Raji (cell line): ENCODE measurements around the gene LTBP1.

ENCODE experiments used
- POLR2A ChIP-seq: IDR thresholded peaks from 2 replicates; pipeline ENCODE4 v1.6.1; 2011; ENCODE audit warnings: low read depth, low read length, control low read depth; ENCODE audit not compliant: insufficient read depth

The LTBP1 gene

DNA sequence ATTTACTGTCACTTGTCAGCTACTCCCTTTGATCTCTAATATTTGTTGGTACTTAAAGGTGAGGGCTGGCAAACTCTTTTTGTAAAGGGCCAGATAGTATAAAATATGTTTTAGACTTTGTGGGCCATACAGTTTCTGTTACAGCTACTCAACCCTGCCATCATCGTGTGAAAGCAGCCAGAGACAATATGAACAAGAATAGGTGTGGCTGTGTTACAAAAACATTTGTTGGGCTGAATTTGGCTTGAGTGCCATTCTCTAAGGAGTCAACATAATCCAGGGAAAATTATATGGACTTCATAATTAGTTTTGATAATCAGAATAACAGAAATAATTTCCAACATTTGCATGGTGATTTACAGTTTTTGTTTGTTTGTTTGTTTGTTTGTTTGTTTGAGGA lies 190.6 kb downstream of the LTBP1 start:
- no peak for TF ChIP-seq POLR2A

DNA sequence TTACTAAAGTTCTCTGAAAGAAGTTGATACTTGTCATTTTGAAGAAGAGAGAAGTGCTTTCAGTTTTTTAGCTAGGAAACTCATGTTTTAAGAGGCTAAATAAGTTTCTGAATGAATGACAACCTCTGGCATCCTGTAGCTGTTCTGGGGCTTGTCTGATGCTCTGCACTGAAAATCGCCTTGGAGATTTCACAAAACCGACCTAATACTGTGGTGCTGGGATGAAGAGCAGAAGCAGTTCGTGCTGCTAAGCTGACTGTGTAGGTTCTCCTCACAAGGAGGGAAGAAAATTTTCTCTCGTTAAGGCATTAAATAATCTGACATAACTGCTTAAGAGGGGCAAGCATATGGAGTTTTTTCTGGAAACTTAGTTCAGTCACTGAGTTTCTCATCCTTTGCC lies 193.2 kb downstream of the LTBP1 start:
- no peak for TF ChIP-seq POLR2A

DNA sequence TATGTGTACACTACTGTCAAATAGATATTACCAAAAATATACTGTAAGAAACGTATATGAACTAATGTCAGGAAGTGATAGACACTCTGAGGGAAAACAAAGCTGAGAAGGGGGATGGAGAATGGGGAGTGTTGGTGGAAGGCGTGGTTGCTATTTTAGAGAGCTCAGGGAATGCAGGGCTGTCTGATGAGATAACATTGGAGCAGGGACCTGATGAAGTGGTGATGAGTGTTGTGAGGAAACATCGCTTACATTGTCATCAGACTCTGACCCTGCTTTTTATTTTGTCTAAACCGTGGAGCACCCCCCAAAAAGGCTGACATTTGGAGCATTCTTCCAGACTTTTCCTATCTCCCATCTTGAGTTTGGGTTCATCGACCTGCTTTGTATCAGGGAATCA lies 194.7 kb downstream of the LTBP1 start:
- no peak for TF ChIP-seq POLR2A

DNA sequence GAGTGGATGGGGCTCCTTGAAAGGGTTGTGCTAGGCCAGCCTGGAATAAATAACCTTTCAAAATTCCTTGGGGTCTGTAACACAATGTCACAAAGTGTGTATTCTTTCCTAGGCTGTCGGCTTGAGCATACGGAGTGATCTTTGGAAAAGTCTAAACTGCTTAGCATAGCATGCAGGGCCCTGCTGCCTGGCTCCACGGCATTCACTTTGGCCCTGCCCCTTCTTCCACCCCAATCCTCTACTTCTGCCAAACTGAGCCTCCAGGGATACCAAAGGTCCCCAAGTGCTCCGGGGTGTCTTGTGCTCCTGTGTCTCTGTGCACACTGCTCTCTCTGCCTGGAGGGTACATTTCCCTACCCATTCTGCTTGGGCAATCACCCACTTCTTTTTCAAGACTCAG lies 196.1 kb downstream of the LTBP1 start:
- TF ChIP-seq POLR2A: no peak

DNA sequence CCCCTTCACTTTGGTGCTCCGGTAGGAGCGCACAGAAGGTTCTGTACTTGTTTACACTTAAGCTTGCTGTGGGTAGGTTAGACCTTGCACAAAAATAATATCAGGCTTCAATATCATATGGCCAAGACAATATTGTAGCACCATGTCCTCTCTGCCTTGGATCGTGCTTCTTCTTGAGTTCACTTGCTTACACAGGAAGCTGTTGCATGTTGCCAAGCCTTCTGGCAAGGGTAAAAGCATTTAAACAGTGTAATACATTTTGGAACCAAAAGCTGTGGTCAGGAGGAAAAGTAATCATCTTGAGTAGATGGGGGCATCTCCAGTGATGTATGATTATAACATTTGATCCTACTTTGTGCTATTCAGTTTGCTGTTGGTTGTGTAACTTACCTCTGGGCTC lies 197.5 kb downstream of the LTBP1 start:
- no peak for TF ChIP-seq POLR2A

DNA sequence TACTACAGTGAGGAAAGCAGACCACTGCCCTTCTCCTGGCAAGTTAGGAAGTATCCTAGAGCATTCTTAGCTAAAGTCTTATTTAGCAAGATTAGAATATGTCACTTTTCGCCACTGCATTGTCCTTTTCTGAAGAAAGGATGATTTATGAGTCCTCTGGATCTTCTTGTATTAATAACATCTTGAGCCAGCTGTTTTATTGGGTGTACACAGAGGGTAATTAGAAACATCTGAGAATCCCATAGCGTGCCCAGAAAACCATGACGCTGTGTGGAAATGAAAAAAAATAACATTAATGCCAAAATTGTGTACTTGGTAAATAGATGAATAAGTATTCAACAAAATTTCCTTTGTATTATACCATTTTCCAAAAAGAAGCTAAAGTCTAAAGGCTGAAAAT lies 198.7 kb downstream of the LTBP1 start:
- TF ChIP-seq POLR2A: no peak

DNA sequence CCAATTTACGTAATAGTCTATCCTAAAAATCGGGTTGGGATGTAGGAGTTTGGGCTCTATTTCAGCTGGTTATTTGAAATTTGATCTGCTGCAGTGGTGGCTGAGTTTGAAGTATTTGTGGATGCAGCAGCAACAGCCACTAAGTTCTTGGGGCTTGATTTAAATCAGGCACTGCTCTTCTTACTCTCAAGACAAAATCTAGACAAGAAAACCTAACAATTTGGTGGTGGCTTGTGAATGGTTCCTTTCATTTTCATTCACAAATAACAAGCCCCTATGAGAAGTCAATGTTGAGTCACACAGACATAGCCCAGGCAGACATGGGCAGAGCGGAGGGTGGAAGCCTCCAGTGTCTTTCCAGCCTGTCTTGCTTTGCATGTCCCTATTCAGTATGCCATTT lies 199.3 kb downstream of the LTBP1 start:
- no peak for TF ChIP-seq POLR2A

DNA sequence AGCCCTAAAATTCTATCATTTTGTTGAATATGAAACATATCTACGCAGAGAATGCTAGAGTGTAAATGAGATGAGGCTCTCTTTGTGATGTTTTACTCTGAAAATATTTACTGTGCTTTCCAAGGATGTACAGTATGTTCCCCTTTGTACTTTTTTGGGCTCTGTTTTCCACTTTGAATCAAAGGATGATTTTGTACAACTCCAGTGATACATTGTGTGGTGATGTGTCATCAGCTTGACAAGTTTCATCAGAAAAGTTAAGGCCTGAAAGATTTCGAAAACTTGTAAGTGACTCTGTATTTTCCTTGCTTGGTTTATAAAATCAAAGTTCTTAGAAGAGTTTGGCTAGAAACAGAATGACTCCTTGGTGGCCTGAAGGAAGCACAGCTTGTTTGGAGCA lies 206.3 kb downstream of the LTBP1 start:
- no peak for TF ChIP-seq POLR2A

DNA sequence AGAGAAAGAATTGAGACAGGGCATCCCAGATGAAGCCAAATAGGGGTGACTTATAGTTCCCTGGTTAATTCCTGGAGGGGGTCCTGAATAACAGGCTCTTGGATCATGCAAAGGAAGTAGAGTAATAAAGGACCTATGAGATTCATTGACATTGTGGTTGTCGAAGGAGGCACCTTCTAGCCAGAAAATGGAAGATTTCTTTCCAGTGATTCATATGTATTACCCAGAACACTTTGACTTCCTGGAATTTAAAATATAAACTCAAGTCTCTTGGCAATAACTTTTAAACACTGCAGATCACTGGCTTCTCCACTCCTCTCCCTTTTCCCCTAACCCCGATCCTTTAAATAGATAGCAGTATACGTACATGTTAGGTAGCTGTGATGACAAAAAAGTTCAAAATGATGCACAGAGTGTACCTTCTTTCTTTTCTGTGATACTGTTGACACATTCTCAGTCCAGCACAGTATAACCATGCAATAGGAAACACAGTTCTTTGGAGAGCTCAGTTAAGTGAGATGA lies 211.8 kb downstream of the LTBP1 start:
- TF ChIP-seq POLR2A: no peak

DNA sequence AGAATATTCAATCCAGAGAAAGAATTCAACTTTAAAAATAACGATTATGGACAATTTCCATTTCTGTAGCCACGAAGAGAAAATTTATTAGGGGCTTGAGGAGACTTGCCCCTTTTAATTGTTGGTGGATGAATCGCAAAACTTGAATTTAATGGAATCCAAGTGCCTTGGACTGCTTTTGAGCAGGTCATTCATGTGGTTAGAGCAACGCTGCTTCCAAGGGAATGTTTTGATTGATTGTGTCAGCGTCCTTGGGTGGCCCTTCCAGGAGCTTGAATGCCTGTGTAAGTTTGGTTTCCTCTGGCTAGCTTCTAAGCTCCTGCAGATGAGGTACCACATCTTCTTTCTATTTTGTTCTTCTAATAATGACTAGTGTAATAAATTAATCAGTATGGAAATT lies 213.4 kb downstream of the LTBP1 start:
- TF ChIP-seq POLR2A: no peak

DNA sequence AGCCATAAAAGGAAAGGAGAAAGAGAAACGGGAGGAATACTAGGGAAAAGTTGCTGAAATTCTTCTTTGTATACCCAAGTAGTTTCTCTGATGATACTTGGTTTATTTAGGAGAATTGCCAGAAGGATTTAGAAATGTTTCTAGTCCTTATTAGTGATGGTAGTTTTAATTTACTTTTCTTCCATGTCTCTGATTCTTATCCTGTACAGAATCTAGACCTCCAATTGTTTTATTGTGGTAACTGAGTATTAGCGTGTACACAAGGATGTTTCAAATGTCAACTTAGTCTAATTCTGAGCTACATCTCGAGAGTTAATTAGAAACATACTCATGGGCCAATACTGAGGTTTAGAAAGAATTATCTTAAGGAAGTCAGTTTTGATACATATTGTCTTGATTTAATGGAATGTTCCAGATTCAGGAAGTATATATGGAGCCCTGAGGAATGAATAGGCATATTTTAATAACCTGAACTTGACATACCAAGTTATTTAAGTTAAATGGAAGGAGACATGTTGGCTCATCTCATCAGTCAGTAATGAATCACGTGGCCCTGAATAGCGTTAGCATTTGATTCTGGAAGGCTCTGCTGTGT lies 219.6 kb downstream of the LTBP1 start:
- no peak for TF ChIP-seq POLR2A

DNA sequence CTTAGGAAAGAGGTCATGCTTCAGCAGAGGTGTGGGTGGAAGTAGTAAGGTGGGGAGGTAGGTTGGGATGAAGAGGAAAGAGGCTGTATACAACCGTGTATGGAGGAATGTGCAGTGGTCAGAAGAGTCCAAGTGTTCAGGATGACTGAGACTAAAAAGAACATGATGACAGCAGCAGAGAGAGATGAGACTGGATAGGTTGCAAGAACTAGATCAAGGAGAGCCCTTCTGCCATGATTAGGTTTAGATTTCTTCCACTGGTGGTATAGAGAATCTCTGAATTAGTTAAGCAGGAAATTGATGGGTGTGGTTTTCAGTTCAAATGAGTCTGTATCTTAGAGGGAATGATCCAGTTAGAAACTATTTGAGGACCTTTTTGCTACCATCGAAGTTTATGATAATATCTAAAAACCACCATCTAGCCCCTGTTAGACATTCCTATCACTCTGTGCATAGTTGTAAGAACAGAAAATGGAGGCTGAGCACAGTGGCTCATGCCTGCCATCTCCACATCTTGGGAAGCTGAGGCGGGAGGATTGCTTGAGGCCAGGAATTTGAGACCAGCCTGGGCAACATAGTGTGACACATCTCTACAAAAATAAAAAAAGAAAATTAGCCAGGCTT lies 221.0 kb downstream of the LTBP1 start:
- TF ChIP-seq POLR2A: no peak

DNA sequence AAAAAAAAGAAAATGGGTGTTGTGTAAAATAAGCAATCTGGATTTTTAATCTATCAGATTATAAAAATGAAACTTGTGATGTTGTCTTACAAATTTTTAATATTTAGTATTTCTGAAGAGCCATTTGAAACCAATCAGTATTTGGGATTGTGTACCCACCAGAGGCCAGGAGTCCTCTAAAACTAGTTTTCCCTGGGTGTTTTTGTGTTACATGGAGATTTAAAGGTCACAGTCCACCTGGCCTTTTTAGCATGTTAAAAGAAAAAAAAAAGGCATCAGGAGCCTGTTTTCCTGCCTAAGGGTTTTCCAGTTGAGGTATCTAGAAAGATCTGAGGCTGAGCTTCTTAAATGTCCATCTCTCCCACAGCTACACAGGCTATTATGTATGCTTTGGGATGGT lies 221.7 kb downstream of the LTBP1 start:
- no peak for TF ChIP-seq POLR2A

DNA sequence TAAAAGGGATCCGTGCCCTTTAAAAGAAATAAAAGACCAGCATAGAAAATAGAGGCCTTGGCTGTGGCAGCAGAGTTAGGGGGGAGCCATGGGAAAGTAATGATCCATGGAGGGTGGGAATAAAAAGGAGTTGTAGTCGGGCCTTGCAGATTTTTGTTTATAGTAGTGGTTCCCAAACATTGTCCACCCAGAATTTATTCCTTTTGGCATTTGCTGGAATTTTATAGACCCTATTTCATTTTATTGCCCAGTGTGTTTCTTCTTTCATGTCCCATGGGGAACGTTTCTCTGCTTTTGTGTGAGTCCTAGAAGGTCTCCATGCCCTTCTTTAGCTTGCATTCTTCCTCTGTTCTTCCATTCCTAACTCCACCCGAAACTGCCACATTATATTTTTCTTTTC lies 222.2 kb downstream of the LTBP1 start:
- TF ChIP-seq POLR2A: no peak

DNA sequence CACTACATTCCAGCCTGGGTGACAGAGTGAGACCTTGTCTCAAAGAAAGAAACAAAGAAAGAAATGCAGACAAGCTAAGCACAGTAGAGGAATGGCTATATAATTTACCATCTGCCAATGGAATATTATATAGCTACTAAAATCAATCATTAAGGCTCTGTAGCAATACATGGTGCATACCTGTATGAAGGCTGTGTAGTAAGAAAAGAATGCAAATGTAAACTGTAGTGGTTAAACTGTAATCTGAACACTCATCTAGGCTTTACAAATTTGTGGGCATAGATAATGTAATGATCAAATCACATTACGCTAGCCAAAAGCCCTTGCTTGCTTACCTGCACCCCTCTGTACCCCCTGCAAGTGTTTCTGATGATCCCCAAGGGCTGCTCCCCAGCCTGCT lies 230.9 kb downstream of the LTBP1 start:
- no peak for TF ChIP-seq POLR2A

DNA sequence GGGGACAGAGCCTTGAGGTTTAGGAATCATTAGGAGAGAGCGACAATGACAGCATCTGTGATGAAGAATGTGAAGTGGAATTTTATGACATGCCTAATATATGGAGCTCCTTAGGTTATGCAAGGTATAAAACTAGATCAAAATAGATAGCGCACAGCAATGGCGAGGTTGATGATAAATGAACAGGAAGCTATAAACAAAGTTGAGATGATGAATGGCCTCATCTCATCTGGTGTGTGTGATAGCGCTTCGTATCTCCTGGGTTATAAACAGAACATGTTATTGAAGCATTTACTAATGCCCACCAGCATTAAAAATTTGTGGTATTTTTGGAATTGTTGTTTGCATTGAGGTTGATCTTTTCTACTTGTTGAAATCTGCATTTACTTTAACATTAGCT lies 231.5 kb downstream of the LTBP1 start:
- TF ChIP-seq POLR2A: no peak

DNA sequence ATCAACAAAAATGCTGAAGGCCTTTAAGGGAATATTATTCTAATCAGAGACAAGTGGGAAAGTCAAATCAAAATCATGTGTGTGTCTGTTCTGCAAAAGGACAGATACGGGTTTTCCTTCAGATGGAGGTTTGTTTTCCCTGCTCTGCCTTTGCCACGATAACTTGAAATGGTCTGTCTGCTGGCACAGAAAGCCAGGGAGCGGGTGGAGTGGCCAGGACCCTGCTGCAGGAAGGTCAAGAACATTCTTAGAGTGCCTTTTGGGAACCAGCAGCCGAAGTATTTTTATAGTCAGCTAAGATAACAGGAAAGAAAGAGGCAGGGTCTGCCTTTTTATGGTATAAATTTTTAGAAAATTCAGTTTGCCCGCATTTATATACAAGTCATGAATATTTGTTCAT lies 234.2 kb downstream of the LTBP1 start:
- no peak for TF ChIP-seq POLR2A

DNA sequence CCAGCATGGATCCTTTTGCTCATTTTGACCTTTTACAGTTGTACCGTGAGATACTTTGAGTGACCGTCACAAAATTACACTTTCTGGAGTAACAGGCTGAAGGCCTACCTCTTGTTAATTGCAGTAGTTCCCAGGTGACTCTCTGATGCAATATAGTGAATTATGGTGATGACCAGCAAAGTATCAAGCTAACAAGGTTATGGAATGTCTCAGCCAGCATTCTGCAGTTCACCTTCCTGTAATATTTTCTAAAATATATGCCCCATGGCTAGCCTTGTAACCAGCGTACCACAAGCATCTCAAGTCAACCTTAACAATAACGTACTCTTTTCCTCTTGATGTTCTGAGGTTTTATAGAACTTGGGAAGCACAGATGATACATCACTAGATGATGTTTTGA lies 234.7 kb downstream of the LTBP1 start:
- no peak for TF ChIP-seq POLR2A

DNA sequence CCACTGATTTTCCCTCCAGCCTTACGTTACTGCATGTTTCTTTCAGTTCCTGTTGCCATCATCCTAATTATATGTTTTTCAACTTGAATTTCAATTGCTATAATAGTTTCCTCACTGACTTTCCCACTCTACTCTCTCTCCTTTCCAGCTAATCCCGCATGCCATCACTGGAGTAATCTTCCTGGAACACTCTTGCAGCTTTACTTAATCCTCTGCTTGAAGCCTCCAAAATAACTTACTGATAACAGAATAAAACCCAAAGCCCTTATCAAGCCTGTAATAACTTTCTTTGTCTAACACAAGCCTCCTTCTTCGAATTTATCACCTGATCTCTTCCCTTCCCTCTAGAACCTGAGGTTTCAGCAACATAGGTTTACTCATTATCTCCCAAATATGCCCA lies 237.3 kb downstream of the LTBP1 start:
- no peak for TF ChIP-seq POLR2A
